Myocyte (in vitro differentiated cells): ENCODE data around the gene IGF2R. TPM values are rescaled to one million over a fixed set of nuclear protein-coding genes. Genes with fewer than 3 reads are reported as not detected.
A peak's percentile ranks its signal among the peaks of the same experiment; 100 is the strongest.
"Not testable (repeated sequence)": the region's sequence is repeated elsewhere in the genome, so short reads cannot be mapped to it uniquely, and the experiment has no call there.

ENCODE experiments used
- DNase-seq: peaks from one replicate; pipeline ENCODE4 v3.0.0-alpha.2; 2012; ENCODE audit warnings: low read depth
- total RNA-seq: library from RNA; depleted of rRNA; stranded (reverse); fragments of >200 nt; gene quantifications from 2 replicates; pipeline ENCODE4 v1.2.3, GENCODE V29; 2014

IGF2R gene
- total RNA-seq, 1 donor from 2014 or later = 81.3 TPM

DNA sequence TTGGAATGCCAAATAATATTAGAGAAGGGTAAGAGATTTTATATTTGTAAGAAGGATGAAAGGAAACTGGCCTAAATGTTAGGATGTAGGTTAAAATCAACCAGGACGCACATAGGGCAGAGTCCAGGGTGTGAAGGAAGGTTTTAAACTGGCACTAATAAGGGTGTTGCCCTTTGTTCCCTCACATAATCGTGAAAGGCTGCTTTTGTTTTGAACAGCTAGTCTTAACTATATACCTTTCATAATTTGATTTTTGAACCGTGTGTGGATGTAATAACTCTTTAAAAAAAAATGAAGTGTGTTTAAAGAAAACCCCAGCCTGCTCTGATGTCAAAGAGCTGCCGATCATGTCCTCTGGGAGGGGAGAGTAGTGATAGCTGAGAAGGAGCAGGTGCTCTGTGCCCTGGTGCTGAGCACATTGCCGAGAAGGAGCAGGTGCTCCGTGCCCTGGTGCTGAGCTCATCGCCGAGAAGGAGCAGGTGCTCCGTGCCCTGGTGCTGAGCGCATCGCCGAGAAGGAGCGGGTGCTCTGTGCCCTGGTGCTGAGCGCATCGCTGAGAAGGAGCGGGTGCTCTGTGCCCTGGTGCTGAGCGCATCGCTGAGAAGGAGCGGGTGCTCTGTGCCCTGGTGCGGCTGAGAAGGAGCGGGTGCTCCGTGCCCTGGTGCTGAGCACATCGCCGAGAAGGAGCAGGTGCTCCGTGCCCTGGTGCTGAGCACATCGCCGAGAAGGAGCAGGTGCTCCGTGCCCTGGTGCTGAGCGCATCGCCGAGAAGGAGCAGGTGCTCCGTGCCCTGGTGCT is 121.8 kb downstream of the IGF2R start:
- DNase-seq = peak; percentile 22

DNA sequence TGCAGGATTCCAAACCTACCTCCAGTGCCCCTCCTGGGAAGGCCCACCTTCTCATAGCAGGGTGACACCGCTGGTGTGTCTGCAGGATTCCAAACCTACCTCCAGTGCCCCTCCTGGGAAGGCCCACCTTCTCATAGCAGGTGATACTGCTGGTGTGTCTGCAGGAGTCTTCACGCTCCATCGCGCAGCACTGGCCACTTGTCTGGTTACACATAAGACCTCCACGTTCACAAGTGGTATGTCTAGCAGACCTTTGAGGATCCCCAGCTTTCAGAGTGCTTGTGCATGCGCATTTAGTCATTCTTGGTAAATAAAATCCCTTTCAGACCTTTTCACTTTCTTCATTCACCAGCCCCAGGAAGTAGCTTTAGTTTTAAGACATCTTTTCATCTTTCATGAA is 123.3 kb downstream of the IGF2R start:
- DNase-seq = not testable (repeated sequence)

DNA sequence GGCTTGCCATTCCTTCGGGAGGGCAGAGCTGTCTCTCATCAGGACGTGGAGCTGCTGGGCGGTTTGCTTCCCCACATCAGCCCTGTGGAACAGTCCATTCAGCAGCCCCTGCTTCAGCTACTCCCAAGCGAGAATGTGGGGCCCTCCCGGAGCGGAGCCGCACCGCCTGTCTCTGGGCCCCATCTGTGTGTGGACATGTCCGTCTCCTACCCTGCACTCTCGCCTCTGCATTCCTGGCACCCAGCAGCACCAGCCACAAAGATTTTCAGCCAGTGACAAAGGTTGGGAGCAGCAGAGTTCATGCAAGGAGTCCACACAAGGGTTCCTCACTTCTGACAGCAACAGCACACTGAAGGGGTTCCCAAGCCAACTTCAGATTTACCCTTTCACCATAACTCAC is 123.7 kb downstream of the IGF2R start:
- DNase-seq = no peak

DNA sequence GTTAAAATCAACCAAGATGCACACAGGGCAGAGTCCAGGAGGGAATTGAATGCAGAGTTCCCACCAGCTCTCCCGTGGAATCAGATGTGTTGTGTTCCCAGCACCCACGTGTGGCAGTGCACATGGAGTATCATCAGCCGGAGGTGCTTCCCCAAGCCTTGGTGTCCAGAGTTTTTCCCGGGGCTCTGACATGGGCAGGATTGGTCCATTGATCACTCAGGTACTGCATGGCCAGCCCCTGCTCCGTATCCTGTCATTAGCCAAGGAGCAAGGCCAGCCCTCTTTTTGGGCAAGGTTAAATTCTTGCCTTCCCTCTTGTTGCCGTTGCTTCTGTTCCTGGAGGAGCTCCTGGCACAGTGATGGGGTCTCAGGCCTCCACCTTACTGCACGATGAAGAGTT is 124.2 kb downstream of the IGF2R start:
- no peak for DNase-seq

DNA sequence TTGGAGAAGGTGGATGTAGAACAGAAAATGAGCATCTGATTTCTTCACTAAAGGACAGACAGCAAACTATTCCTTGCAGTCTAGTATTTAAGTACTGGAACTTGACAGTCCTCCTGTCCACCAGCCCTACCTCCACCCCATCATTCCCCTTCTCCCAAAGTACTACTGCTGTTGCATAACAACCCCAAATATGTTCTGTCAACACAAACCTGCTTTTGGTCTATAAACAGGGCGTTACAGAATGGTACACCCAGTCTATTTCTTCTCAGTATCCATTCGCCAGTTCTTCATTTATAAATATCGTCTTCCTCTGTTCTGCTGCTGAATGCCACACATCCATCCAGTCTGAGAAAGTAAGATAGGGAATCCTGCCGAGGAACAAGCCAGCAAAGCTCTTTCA is 125.1 kb downstream of the IGF2R start:
- DNase-seq = no peak

DNA sequence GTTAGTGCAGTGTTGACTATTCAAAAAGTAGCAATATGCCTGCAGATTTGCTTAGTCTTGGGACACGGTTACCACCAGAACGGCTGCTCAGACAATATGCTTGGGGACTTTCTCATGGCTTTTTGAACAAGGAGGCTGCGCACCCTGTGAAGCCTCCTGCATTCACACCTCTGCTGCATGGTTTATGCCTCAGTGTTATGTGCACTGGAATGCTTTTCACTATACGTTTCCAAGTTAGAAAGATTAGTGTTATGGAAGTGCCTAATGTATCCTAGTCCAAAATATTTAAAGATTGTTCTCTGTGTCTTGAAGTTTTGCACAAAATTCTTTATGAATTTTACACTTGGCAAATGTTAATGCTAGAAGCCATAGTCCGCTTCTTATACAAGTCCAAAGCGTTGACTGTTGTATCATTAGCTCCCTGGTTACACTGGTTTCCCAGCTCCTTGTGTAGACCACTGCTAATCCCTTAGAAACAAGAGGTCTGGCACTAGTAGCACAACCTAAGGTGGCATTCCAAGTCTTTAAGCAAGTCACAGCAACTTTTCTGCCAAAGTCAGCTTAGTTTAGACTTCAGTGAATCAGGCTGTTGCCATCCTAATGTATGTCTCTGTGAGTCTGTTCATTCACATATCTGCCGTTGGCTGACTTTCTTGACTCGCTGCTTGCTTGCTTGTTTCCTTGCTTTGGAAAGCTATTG is 126.4 kb downstream of the IGF2R start:
- no peak for DNase-seq

DNA sequence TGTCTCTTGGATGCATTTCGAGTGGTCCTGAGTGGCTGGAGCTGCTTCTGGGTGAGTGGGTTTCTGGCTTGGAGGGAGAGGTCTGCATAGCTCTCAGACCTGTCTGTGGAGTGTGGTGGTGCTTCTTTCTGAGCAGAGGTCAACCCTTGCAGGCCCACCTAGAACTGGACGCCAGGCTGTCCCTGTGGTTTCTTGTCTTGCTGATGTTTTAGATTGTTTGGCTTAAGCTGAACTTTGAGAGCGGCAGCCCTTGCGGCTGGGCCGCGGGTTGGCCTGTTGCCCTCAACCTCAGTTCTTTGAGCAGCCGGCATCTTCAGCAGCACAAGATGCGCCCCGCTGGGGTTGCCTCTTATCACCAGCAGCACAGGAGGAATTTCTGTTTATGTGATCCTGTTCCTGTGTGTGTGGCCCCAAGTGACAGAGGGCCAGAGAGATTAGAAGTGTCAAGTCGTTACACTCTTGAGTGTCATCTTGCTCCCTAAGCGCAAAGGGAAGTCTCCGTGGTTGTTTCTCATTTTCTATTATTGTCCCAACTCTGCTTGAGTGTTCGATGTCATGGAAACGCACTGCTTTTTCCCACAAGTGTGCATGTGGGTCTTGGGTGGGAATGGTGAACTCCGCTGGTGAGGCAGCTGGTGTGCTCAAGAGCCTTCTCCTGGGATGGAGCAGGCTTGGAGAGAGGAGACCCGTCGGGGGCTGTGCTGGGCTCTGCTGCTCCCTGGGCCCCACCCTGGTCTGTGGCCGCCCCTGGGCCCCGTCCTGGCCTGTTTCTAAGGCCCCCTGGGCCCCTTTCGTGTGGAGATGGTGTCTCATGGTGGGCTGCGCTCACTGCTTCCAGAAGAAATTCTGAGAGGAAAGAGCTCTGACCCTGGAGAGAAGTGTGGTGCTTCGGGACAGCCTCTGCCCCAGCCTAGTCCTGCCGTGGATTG is 132.7 kb downstream of the IGF2R start:
- no peak for DNase-seq

DNA sequence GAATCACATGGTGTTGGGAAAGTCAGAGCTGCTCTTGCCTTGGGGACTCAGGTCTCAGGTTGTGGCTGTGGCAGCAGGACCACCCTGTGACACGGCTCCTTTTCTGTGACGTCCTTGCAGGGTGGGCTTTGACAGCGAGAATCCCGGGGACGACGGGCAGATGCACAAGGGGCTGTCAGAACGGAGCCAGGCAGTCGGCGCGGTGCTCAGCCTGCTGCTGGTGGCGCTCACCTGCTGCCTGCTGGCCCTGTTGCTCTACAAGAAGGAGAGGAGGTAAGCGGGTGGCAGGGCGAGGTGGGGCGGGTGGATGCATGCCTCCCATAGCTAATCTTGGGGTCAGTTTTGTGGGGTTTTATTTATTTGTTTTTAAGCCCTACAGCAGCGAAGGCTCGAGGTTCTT is 133.5 kb downstream of the IGF2R start:
- DNase-seq = no peak

DNA sequence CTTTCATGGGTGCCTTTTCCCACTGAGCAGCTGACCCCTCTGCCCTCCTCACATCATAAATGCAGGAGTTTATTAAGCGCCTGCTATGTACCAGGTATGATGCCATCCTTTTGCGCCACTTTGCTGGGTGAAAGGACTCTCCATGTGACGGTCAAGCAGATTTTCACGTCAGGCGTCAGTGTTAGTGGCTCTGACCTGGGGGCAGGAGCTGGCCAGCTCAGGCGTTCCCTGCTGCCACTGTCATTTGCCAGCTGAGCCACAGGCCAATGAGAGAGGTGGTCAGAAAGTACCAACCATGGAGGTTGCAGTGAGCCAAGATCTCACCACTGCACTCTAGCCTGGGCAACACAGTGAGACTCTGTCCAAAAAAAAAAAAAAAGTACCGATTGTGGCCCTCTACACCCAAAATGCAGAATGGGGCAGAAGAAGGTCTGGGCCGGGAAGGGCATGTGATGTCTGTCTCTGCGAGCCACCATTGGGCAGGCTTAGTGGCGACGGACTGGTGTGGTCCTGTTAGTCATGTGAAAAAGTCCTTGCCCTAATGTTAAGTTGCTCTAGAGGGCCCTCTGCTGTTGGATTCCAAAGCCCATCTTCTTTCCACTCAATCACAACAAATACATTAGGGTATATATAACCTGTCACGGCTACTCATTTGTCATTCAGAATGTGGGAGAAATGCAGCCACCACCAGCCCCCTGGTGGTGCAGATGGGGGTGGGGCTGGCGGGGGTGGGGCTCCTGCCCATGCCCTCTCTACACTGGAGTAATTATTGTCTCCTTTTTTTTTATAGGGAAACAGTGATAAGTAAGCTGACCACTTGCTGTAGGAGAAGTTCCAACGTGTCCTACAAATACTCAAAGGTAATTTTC is 134.3 kb downstream of the IGF2R start:
- DNase-seq = peak; percentile 35

DNA sequence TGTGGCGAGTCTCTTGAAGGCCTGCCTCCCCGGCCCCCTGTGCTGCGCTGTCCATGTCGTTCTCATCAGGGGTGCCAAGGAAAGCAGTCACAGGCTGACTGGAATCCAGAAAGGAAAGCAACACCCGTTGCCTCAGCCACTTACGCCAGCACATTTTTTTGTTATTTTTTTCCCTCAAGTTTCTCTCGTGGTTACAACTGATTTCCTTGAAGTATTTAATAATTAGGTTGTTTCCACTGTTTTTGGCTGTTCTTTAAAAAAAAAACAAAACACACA is 134.9 kb downstream of the IGF2R start:
- DNase-seq = no peak

DNA sequence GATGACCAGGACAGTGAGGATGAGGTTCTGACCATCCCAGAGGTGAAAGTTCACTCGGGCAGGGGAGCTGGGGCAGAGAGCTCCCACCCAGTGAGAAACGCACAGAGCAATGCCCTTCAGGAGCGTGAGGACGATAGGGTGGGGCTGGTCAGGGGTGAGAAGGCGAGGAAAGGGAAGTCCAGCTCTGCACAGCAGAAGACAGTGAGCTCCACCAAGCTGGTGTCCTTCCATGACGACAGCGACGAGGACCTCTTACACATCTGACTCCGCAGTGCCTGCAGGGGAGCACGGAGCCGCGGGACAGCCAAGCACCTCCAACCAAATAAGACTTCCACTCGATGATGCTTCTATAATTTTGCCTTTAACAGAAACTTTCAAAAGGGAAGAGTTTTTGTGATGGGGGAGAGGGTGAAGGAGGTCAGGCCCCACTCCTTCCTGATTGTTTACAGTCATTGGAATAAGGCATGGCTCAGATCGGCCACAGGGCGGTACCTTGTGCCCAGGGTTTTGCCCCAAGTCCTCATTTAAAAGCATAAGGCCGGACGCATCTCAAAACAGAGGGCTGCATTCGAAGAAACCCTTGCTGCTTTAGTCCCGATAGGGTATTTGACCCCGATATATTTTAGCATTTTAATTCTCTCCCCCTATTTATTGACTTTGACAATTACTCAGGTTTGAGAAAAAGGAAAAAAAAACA is 136.1 kb downstream of the IGF2R start:
- DNase-seq = no peak

DNA sequence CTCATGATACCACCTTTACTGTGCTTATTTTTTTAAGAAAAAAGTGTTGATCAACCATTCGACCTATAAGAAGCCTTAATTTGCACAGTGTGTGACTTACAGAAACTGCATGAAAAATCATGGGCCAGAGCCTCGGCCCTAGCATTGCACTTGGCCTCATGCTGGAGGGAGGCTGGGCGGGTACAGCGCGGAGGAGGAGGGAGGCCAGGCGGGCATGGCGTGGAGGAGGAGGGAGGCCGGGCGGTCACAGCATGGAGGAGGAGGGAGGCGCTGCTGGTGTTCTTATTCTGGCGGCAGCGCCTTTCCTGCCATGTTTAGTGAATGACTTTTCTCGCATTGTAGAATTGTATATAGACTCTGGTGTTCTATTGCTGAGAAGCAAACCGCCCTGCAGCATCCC is 137.1 kb downstream of the IGF2R start:
- no peak for DNase-seq

DNA sequence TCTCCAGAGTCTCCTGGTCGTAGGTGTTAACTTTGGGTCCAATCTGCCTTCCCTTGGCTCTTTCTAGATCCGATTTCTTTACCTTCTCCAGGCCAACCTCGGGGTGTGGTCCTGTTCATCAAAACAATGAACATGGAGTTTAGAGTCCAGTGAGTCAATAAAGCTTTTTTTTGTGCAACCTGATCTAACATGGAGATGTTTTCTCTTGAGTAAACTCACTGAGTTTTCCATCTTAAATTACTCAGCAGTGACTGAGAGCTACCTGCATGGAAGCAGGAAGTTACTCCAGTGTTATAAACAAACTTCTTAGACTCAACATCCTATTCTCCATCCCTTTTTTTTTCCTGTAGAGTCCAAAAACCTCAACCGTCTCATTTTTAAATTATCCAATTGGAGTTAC is 137.8 kb downstream of the IGF2R start:
- DNase-seq = no peak

DNA sequence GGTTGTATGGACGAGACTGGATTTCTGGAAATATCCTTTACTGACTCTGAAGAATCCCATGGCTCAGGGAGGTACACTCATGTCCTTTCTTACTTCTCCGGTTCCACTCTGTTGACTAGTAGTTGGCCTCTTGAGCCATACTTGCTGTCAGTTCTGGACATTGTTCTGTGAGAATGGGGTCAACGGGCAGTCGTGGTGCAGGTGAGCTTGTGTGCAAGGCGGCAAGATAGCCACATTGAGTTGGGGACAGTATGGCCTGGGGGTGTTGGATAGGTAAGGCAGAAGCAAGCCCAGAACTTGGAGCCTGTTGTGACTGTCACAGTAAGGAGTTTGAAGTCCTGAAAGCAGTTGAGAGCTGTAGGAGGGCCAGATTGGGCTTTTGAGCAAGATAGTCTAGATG is 139.2 kb downstream of the IGF2R start:
- DNase-seq = no peak

DNA sequence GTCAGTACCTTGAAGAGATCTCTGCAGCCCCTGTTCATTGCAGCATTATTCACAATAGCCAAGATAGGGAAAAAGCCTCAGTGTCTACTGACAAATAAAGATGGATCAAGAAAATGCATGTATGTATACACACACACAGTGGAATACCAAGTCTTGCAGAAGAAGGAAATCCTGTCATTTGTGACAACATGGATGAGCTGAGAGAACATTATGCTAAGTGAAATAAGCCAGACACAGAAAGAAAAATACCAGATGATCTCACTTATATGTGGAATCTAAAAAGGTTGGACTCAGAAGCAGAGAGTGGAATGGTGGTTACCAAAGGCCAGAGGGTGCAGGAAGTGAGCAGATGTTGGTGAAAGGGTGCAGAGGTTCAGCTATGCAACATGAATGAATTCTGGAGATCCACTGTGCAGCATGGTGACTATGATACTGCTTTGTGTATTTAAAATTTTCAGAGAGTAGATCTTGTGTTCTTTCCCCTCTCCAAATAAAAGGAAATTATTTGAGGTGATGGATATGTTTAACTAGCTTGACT is 141.8 kb downstream of the IGF2R start:
- DNase-seq = no peak

DNA sequence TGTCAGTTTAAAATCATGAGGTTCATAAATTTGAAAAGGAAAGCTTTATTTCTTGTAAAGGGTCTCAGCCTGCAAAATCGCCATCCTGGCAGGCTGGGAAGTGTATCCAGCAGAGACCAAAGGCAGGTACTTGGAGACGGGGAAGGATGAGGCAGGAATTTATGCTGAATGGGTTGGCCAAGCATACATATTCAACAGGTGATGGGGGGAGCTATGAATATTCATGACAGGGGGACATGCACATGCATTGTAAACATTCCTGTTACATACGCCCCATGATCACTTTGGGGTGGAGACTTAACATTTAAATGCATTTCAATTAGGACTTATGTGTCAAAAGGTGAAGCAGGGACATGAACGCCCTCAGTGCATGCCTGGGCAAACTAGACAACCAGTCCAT is 142.9 kb downstream of the IGF2R start:
- no peak for DNase-seq

DNA sequence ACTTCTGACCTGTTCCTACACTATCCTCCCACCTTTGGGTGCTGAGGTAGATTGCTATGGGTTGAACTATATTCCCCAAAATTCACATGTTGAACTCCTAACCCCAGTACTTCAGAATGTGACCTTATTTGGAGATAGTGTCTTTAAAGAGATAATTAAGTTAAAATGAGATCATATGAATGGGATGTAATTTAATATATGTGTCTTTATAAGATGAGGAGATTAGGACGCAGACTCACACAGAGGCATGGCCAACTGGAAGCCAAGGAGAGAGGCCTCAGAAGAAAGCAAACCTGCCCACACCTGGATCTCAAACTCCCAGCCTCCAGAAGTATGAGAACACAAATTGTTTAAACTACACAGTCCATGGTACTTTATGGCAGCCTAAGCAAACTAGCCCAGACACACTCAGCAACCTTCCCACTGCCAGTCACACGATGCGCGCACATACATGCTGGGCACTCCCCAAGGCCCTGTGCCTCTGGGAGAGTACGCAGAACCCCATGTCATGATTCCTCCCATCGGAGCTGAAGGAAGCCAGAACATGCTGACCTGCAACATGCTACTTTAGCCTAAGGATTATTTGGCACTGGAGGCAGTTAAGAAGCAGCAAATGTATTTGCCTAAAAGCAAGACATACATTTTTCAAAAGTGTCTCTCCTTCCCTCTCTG is 143.9 kb downstream of the IGF2R start:
- no peak for DNase-seq

DNA sequence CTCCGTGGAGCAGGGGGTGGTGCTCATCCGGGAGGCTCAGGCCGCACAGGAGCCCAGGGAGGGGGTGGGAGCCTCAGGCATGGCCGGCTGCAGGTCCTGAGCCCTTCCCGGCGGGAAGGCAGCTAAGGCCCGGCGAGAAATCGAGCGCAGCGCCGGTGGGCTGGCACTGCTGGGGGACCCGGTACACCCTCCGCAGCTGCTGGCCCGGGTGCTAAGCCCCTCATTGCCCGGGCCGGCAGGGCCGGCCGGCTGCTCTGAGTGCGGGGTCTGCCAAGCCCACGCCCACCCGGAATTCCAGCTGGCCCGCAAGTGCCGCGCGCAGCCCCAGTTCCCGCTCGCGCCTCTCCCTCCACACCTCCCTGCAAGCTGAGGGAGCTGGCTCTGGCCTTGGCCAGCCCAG is 145.7 kb downstream of the IGF2R start:
- not testable (repeated sequence) for DNase-seq

DNA sequence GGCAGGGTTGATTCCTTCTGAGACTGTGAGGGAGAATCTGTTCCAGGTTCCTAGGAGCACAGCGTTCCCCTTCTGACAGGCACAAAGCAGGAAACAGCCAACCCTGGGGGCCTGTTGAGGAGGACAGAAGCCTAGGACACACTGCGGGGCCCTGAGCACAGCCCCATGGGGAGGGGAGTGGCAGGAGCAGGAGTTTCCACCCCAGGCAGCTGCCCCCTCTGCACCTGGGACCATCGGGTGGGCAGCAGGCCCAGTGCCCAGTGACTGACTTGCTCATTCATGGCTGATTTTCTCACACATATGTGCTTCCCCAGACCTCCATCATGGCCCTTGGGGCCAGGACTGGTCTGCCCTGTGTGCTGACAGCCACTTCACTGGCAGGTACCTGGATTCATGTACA is 146.5 kb downstream of the IGF2R start:
- no peak for DNase-seq

DNA sequence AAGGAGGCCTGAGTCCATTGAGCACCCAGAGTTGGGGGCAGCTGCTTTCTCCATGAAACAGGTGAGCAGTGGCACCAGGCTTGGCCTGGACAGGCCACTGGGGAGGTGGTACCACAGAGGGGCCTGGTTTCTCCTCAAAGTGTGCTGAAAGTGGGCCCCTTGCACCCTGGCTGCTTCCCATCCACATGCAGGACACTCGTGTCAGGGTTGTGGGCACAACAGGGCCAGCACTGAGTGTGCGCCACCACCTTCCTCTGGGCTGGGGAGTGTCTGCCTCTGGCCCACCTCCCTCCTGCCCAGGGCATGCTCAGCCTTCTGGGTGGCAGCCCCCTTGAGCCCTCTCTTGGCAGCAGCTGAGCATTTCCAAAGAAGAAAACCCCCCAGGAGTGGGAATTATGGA is 147.5 kb downstream of the IGF2R start:
- no peak for DNase-seq
